HEK293T (cell line): ENCODE data around the gene LILRB3.

Experiments used
- FOXK2 ChIP-seq: fragments of 450-650 bp; IDR thresholded peaks from 2 replicates; pipeline ENCODE4 v1.6.1; 2016; ENCODE audit warnings: mild to moderate bottlenecking
- FOXM1 ChIP-seq: fragments of 450-650 bp; IDR thresholded peaks from 2 replicates; pipeline ENCODE4 v1.6.1; 2017; ENCODE audit warnings: mild to moderate bottlenecking, borderline replicate concordance
- NFRKB ChIP-seq: fragments of 450-650 bp; IDR thresholded peaks from 2 replicates; pipeline ENCODE4 v1.6.1; 2016; ENCODE audit warnings: mild to moderate bottlenecking, moderate library complexity
- ZNF384 ChIP-seq: fragments of 450-650 bp; IDR thresholded peaks from 2 replicates; pipeline ENCODE4 v1.6.1; 2016

- TF ChIP-seq NFRKB (no peak), ZNF384 (no peak), FOXM1 (no peak), FOXK2 (no peak)
Measured at GRCh38 chr19:54252845-54253244, 30.0 kb upstream of the LILRB3 start.
